A549 (cell line): ENCODE results near the gene P3H2. TPM values are rescaled to one million over a fixed set of nuclear protein-coding genes. Genes with fewer than 3 reads are reported as not detected.

Experiments
- ATAC-seq, 2 experiments: fragments of 200-7000 bp in 1 of 2; fragments of >200 bp in 1 of 2; cut with Nextera tagmentation in 1 of 2; cut with Tn5 transposase in 1 of 2; 3 replicates each; pipeline versions ENCODE4 v1.8.0 to v1.9.1; 2018 to 2020; ENCODE audit warnings: mild to moderate bottlenecking in 1 of 2, moderate library complexity in 1 of 2
- CTCF ChIA-PET: fragments of 300-600 bp; sonication (Branson Sonifier 250); formaldehyde crosslinking; extraction: SDS; loops from one replicate; lab custom pipeline; 2021; ENCODE audit warnings: antibody characterized with exemption, inconsistent platforms; lab: Yijun Ruan, JAX
- POLR2A ChIA-PET: fragments of 350-600 bp; formaldehyde crosslinking; extraction: SDS; loops from one replicate; lab custom pipeline; 2021; ENCODE audit warnings: antibody characterized with exemption, inconsistent platforms; lab: Yijun Ruan, JAX
- DNase-seq, 2 experiments: peaks; one replicate each; pipeline versions ENCODE4 v3.0.0 to v3.0.0-alpha.2; 2011 to 2016; ENCODE audit warnings: low read depth in 1 of 2, low spot score in 1 of 2
- FAIRE-seq: peaks from 2 replicates; lab custom pipeline; 2011; peaks lifted over from hg19 to GRCh38; lab: Jason Lieb, UNC
- H3K27ac ChIP-seq, 2 experiments: fragments of >200 bp; sonication (Bioruptor Twin); formaldehyde crosslinking; 3 replicates each; pipeline ENCODE4 v1.5.1; 2016 to 2017
- H3K4me1 ChIP-seq: fragments of >200 bp; sonication (Bioruptor Twin); formaldehyde crosslinking; 3 replicates; pipeline ENCODE4 v1.6.1; 2016
- H3K4me2 ChIP-seq: fragments of >200 bp; sonication (Bioruptor Twin); formaldehyde crosslinking; 3 replicates; pipeline ENCODE4 v1.6.1; 2016
- H3K4me3 ChIP-seq: fragments of >200 bp; sonication (Bioruptor Twin); formaldehyde crosslinking; 3 replicates; pipeline ENCODE4 v1.5.1; 2016
- H3K9me3 ChIP-seq: fragments of >200 bp; sonication (Bioruptor Twin); formaldehyde crosslinking; 3 replicates; pipeline ENCODE4 v1.6.1; 2016
- CBX8 ChIP-seq: fragments of 200-600 bp; sonication (generic); IDR thresholded peaks from 2 replicates; pipeline ENCODE4 v1.6.1; 2016
- GATA3 ChIP-seq: IDR thresholded peaks from 2 replicates; pipeline ENCODE4 v1.6.1; 2012; ENCODE audit warnings: borderline replicate concordance
- HEYL ChIP-seq: fragments of 250-450 bp; sonication (Bioruptor Pico); IDR thresholded peaks from 2 replicates; pipeline ENCODE4 v1.8.0; 2021; ENCODE audit warnings: mild to moderate bottlenecking, moderate library complexity
- MYC ChIP-seq: IDR thresholded peaks from 2 replicates; pipeline ENCODE4 v1.6.1; 2012; ENCODE audit warnings: mild to moderate bottlenecking, inconsistent platforms, low read length, improper control_type of control experiment, borderline replicate concordance
- PHF8 ChIP-seq: fragments of 200-600 bp; sonication (generic); IDR thresholded peaks from 2 replicates; pipeline ENCODE4 v1.6.1; 2016; ENCODE audit warnings: low read depth, mild to moderate bottlenecking, antibody characterized with exemption, moderate library complexity, borderline replicate concordance
- POLR2A ChIP-seq: IDR thresholded peaks from 2 replicates; pipeline ENCODE4 v1.6.1; 2012; ENCODE audit warnings: mild to moderate bottlenecking, low read length
- WGBS: methylation state at CpG from one replicate; pipeline ENCODE4 v1.1.6; 2017; ENCODE audit errors: missing lambda C conversion rate; 5-methylcytosine and 5-hydroxymethylcytosine counted together
- polyA plus RNA-seq, 4 experiments: library from polyadenylated mRNA; depleted of rRNA in 3 of 4; stranded (reverse); fragments of >200 nt; fragmentation: RNase III in 1 of 4; extraction: RNeasy Plus Mini Kit Qiagen cat#74134 plus additional on column Dnase treatment in 1 of 4; gene quantifications; 2 replicates in 3 of 4; 3 replicates in 1 of 4; pipeline ENCODE4 v1.2.3, GENCODE V29; 2011 to 2017
- TF ChIP-seq, protein P1 (sequence below): fragments of >200 bp; sonication (Bioruptor Twin); formaldehyde crosslinking; IDR thresholded peaks from 3 replicates; pipeline ENCODE4 v1.5.1; 2016
- TF ChIP-seq, protein P2 (sequence below): fragments of 200-600 bp; sonication (generic); IDR thresholded peaks from 2 replicates; pipeline ENCODE4 v1.6.1; 2016; ENCODE audit warnings: antibody characterized with exemption, mild to moderate bottlenecking, moderate library complexity
- TF ChIP-seq, protein P3 (sequence below): fragments of 250-450 bp; sonication (Bioruptor Pico); IDR thresholded peaks from 2 replicates; pipeline ENCODE4 v1.5.0; 2021; ENCODE audit warnings: mild to moderate bottlenecking, moderate library complexity, borderline replicate concordance
- TF ChIP-seq, protein P4 (sequence below): IDR thresholded peaks from 2 replicates; pipeline ENCODE4 v1.6.1; 2012
- TF ChIP-seq, protein P5 (sequence below): fragments of >200 bp; sonication (Bioruptor Twin); formaldehyde crosslinking; IDR thresholded peaks from 2 replicates; pipeline ENCODE4 v1.6.1; 2016

P3H2 gene
- polyA plus RNA-seq, 2 of the 4 experiments (the other 2 are of a cell fraction) = 56.6 to 72.5 TPM

DNA sequence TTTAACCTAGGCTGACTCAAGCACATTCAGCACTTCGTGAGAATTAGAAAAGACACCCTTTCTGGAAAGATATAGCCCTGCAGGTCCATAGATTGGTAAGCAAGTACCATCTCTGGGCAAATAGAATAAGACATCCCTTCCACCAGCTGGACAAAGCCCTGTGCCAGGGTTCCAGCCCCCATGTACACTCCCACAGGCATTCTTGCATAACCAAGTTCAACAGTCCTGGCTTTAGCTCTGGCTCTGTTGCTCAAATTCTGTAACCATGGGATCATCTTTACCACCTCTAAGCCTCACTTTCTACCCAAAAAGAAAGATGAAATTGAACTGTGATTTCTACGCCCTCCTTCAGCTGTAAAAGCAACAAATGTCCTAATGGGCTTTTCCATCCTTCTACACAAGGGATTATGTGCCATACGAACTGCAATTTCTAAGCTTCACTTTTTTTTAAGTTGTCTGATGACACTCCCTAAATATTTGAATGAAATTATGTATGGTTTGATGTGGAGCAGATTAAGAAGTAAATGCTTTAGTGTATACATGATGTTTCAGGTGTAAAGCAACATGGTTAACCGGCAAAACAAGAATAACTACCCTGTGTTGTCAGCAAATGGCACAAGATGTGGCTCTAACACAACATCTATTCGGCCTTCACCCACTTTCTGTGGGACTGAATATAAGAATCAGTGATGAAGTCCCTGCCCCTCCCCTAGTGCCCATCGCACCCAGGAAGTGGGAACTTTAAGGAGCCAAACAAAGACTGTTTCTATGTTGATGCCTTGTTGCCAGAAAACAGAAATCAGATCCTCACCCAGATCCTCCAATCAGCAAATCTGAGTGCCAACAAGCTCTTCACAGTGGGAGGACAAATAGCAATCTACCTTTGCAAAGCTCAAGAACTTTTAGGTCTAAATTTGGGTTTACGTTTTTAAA lies 165.7 kb downstream of the P3H2 start:
- Histone ChIP-seq H3K4me1 (no peaks in the 10 kb centered on the region), H3K4me2 (no peak overlapping the region), H3K9me3 (no peaks in the 10 kb centered on the region), H3K27ac (no peak overlapping the region), H3K4me3 (no peak overlapping the region)
- CTCF ChIA-PET = interaction anchor here (0.9 to 1.6 kb wide), 3 partner anchors 12 to 430 kb away, joined by 3 to 4 read pairs (median 4); partner anchors contain the start of gene CLDN1
- FAIRE-seq (no peak), DNase-seq (no peak), ATAC-seq (no peak)
- WGBS = 82% methylated on average over 7 of the region's 7 CpGs
- POLR2A ChIA-PET = no interaction called here
- TF ChIP-seq GATA3 (no peak), HEYL (CRISPR knock-in tag) (no peak), PHF8 (no peak), MYC (no peak), POLR2A (no peak), CBX8 (no peak)
- TF ChIP-seq, protein P1, sequence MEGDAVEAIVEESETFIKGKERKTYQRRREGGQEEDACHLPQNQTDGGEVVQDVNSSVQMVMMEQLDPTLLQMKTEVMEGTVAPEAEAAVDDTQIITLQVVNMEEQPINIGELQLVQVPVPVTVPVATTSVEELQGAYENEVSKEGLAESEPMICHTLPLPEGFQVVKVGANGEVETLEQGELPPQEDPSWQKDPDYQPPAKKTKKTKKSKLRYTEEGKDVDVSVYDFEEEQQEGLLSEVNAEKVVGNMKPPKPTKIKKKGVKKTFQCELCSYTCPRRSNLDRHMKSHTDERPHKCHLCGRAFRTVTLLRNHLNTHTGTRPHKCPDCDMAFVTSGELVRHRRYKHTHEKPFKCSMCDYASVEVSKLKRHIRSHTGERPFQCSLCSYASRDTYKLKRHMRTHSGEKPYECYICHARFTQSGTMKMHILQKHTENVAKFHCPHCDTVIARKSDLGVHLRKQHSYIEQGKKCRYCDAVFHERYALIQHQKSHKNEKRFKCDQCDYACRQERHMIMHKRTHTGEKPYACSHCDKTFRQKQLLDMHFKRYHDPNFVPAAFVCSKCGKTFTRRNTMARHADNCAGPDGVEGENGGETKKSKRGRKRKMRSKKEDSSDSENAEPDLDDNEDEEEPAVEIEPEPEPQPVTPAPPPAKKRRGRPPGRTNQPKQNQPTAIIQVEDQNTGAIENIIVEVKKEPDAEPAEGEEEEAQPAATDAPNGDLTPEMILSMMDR = no peak
- TF ChIP-seq, protein P2, sequence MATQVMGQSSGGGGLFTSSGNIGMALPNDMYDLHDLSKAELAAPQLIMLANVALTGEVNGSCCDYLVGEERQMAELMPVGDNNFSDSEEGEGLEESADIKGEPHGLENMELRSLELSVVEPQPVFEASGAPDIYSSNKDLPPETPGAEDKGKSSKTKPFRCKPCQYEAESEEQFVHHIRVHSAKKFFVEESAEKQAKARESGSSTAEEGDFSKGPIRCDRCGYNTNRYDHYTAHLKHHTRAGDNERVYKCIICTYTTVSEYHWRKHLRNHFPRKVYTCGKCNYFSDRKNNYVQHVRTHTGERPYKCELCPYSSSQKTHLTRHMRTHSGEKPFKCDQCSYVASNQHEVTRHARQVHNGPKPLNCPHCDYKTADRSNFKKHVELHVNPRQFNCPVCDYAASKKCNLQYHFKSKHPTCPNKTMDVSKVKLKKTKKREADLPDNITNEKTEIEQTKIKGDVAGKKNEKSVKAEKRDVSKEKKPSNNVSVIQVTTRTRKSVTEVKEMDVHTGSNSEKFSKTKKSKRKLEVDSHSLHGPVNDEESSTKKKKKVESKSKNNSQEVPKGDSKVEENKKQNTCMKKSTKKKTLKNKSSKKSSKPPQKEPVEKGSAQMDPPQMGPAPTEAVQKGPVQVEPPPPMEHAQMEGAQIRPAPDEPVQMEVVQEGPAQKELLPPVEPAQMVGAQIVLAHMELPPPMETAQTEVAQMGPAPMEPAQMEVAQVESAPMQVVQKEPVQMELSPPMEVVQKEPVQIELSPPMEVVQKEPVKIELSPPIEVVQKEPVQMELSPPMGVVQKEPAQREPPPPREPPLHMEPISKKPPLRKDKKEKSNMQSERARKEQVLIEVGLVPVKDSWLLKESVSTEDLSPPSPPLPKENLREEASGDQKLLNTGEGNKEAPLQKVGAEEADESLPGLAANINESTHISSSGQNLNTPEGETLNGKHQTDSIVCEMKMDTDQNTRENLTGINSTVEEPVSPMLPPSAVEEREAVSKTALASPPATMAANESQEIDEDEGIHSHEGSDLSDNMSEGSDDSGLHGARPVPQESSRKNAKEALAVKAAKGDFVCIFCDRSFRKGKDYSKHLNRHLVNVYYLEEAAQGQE = no peak
- TF ChIP-seq, protein P3, sequence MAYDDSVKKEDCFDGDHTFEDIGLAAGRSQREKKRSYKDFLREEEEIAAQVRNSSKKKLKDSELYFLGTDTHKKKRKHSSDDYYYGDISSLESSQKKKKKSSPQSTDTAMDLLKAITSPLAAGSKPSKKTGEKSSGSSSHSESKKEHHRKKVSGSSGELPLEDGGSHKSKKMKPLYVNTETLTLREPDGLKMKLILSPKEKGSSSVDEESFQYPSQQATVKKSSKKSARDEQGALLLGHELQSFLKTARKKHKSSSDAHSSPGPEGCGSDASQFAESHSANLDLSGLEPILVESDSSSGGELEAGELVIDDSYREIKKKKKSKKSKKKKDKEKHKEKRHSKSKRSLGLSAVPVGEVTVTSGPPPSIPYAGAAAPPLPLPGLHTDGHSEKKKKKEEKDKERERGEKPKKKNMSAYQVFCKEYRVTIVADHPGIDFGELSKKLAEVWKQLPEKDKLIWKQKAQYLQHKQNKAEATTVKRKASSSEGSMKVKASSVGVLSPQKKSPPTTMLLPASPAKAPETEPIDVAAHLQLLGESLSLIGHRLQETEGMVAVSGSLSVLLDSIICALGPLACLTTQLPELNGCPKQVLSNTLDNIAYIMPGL (CRISPR knock-in tag) = no peak
- TF ChIP-seq, protein P4, sequence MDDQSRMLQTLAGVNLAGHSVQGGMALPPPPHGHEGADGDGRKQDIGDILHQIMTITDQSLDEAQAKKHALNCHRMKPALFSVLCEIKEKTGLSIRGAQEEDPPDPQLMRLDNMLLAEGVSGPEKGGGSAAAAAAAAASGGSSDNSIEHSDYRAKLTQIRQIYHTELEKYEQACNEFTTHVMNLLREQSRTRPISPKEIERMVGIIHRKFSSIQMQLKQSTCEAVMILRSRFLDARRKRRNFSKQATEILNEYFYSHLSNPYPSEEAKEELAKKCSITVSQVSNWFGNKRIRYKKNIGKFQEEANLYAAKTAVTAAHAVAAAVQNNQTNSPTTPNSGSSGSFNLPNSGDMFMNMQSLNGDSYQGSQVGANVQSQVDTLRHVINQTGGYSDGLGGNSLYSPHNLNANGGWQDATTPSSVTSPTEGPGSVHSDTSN = no peak
- TF ChIP-seq, protein P5, sequence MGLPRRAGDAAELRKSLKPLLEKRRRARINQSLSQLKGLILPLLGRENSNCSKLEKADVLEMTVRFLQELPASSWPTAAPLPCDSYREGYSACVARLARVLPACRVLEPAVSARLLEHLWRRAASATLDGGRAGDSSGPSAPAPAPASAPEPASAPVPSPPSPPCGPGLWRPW = no peak

DNA sequence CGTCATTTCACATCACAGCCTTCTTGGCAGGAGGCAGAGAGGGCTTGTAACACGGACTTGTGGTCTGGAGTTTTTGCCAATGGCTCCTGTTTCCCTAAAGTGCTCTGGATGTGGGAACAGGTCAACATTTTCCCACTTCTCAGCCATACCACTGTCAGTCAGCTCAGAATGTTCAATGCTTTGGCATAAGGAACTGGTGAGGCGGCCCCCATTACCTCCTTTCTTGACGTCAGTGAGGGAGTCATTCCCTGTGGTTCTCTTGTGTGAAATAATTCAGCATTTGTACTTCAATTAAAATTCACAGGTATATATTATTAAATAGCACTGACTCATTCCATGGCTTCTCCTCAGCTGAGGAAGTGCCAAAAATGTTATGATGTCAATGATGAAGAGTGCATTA lies 167.1 kb downstream of the P3H2 start:
- Histone ChIP-seq H3K4me3 (no peak overlapping the region), H3K27ac (no peak overlapping the region), H3K9me3 (no peaks in the 10 kb centered on the region), H3K4me2 (no peak overlapping the region), H3K4me1 (peaks cover 5% of the 10 kb centered on the region)
- CTCF ChIA-PET = interaction anchor here (1.1 kb wide), 1 partner anchor 684 kb away, joined by 3 read pairs; no protein-coding TSS in a partner anchor
- ATAC-seq (no peak), FAIRE-seq (no peak), DNase-seq (no peak)
- POLR2A ChIA-PET = no interaction called here
- no peak for TF ChIP-seq GATA3
- 90% methylated on average over 4 of the region's 4 CpGs for WGBS
